SHP77 (cell line): ENCODE results near the gene SSH3.
"Not testable (repeated sequence)": the region's sequence is repeated elsewhere in the genome, so short reads cannot be mapped to it uniquely, and the experiment has no call there.

ENCODE experiments used
- DNase-seq, 2 experiments: peaks; one replicate each; lab custom pipeline; 2025; lab: John Stamatoyannopoulos, UW

The SSH3 gene

GRCh38 chr11:67311556-67312082 is 8.3 kb downstream of the SSH3 start:
- no peak for DNase-seq

GRCh38 chr11:67312187-67313021 is 9.1 kb downstream of the SSH3 start:
- DNase-seq: no peak

- DNase-seq: no peak
These were observed 10.0 kb downstream of the SSH3 start for GRCh38 chr11:67313125-67313890.

GRCh38 chr11:67314218-67314617 is 10.9 kb downstream of the SSH3 start:
- no peak for DNase-seq

GRCh38 chr11:67315325-67315909 is 12.1 kb downstream of the SSH3 start:
- DNase-seq: no peak

- DNase-seq: no peak
These were observed 13.5 kb downstream of the SSH3 start for GRCh38 chr11:67316882-67317204.

- DNase-seq: peak; percentile 98 to 99
These were observed 14.0 kb downstream of the SSH3 start for GRCh38 chr11:67317205-67317887.

GRCh38 chr11:67317888-67318555 is 14.7 kb downstream of the SSH3 start:
- peak in 1 of 2 experiments; percentile 50 for DNase-seq

- not testable (repeated sequence) for DNase-seq
These were observed 15.5 kb downstream of the SSH3 start for GRCh38 chr11:67318876-67319275.

GRCh38 chr11:67320011-67320410 is 16.7 kb downstream of the SSH3 start:
- DNase-seq: no peak

GRCh38 chr11:67320691-67321090 is 17.4 kb downstream of the SSH3 start:
- DNase-seq: no peak

- DNase-seq: no peak
These were observed 18.1 kb downstream of the SSH3 start for GRCh38 chr11:67321313-67321871.

GRCh38 chr11:67322049-67322448 is 18.7 kb downstream of the SSH3 start:
- no peak for DNase-seq

- no peak for DNase-seq
These were observed 20.2 kb downstream of the SSH3 start for GRCh38 chr11:67323526-67323925.

- no peak for DNase-seq
These were observed 28.9 kb downstream of the SSH3 start for GRCh38 chr11:67332081-67332691.

- no peak for DNase-seq
These were observed 33.9 kb downstream of the SSH3 start for GRCh38 chr11:67337257-67337656.

GRCh38 chr11:67344264-67344663 is 40.9 kb downstream of the SSH3 start:
- DNase-seq: no peak

- no peak for DNase-seq
These were observed 42.1 kb downstream of the SSH3 start for GRCh38 chr11:67345247-67345919.

GRCh38 chr11:67345920-67346819 is 42.8 kb downstream of the SSH3 start:
- DNase-seq: peak; percentile 52 to 66
